HG03280 (cell line): ENCODE measurements around the gene CCDC134.

ENCODE experiments used
- ATAC-seq: cut with Tn5 transposase; IDR thresholded peaks from one replicate; pipeline ENCODE4 v1.9.1; 2021; ENCODE audit warnings: mild to moderate bottlenecking, moderate library complexity; ENCODE audit not compliant: unreplicated experiment

CCDC134 gene

DNA sequence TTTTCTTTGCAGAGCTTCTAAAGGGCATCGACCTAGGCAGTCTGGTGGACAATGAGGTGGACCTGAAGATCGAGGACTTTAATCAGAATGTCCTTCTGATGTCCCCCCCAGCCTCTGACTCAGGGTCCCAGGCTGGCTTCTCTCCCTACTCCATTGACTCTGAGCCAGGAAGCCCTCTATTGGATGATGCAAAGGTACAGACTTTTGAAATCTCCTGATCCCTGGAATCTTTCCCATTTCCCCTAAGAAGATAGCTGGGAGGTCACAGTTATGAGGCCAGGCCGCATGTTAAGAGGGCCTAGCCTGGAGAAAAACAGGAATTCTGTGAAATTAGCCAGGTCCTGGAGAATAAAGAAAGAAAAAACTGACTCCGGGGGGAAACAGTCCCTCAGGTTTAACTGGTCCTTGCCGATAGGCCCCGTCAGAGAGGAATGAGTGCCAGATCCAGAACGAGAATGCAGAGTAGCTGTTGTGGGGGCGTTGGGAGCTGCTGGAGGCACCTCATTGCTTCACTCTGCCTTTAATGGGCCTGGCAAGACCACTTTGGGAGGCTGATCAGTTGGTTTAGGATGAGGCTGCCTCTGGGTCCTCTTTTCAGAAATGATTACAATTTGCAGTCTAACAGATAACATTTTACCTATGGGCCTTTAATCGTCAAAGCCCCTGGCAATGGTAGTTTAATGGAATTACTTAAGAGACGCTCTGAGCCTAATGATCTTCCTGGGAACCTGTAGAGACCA, 75.2 kb downstream of the CCDC134 start:
- no peak for ATAC-seq
